GM20000 (cell line): Measurements from ENCODE around the gene SULT4A1.
"Not testable (repeated sequence)": the region's sequence is repeated elsewhere in the genome, so short reads cannot be mapped to it uniquely, and the experiment has no call there.

Source experiments
- DNase-seq: peaks from one replicate; pipeline ENCODE4 v3.0.0; 2012; ENCODE audit warnings: low spot score
- CTCF ChIP-seq: IDR thresholded peaks from 2 replicates; pipeline ENCODE4 v1.5.1; 2012; ENCODE audit warnings: mild to moderate bottlenecking, control low read depth; ENCODE audit errors: extremely low read depth, missing control alignments

The SULT4A1 gene, protein sequence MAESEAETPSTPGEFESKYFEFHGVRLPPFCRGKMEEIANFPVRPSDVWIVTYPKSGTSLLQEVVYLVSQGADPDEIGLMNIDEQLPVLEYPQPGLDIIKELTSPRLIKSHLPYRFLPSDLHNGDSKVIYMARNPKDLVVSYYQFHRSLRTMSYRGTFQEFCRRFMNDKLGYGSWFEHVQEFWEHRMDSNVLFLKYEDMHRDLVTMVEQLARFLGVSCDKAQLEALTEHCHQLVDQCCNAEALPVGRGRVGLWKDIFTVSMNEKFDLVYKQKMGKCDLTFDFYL

DNA sequence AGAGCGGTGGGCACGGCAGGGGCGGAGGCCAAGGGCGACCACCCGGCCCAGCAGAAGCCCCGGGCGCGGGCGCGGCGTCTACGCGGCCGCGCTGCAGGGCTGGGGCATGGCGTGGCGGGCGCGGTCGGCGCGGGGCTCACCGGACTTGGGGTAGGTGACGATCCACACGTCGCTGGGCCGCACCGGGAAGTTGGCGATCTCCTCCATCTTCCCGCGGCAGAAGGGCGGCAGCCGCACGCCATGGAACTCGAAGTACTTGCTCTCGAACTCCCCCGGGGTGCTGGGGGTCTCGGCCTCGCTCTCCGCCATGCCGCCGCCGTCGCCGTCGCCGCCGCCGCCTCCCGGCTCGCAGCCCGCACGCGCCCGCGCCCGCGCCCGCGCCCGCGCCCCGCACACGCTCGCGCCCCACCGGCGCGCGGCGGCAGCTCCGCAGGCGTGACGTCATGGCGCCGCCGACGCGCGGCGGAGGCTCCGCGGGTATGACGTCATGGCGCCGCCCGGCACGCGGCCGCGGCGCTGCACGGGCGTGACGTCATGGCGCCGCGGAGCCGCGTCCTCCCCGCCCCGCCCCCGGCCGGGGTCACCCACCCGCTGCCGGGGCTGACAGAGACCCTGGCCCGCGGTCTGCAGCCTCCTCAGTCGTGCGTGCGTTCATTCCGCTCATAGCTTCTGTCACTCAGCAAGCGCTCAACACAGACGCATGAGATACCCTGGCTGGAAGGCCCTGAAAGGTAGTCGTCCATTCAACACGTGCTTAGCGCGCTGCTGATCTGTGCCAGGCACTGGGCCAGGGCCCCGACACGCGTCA, at the start of gene SULT4A1:
SULT4A1 (minus strand) TSS at position 440 of the 808 bp plus-strand sequence; CDS start at position 309, 131 bp downstream.
- no peak for DNase-seq

DNA sequence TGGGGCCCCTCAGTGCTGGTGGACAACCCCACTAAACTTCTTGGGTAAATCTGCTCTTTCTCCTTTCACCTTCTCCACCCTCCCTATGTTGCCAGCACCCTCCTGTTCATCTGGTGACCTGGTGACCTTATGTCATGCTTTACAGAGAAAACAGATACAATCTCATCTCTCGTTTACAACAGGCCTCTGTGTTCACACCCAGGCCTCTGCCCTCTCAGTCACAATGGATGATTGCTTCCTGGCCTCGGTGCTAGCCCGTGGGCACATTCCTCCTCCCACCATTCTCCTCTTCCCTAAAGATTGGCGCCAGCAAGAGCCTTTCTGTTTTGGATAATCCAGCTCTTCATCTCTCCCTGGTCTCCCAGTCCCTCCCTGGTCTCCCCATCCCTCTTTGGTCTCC, 49.0 kb upstream of the SULT4A1 start:
- no peak for TF ChIP-seq CTCF
- no peak for DNase-seq

More for the DNA sequence above, at the start of gene SULT4A1:
- TF ChIP-seq CTCF = no peak

DNA sequence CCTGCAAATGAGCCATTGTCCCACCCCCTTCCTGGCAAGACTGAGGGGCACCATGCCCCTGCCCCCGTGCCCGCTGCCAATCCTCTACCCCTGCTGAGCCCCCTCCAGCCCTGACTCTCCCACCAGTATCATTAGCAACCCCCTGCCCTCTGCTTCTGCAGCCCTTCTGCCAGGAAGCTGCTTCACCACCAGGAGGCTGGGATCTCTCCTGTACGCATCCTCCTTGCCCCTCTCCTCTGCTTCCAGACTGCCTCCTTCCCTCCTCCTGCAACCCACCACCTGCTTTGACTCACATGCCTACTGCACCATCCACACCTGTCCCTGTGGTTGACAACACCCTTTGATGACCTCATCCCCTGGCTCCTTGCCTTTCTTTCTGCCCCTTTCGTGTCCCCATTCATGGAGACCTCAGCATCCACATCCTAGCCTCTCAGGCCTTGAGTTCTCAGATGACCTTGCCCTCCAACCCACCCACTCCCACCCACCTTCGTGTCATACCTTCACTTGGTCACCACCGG, 47.9 kb upstream of the SULT4A1 start:
- DNase-seq = no peak
- no peak for TF ChIP-seq CTCF

DNA sequence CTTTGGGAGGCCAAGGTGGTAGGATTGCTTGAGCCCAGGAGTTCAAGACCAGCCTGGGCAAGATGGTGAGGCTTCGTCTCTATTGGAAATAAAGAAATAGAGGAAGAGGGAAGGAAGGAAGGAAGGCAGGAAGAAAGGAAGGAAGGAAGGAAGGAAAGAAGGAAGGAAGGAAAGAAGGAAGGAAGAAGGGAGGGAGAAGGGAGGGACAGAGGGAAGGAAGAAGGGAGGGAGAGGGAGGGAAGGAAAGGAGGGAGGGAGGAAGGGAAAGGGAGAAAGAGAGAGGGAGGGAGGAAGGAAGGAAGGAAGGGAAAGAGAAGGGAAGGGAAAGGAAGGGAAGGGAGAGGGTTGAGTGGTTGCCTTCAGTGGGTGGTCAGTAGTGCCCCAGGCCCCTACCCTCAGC, 47.4 kb upstream of the SULT4A1 start:
- no peak for TF ChIP-seq CTCF
- DNase-seq = no peak

- DNase-seq = no peak
- no peak for TF ChIP-seq CTCF
These were observed 43.4 kb upstream of the SULT4A1 start for GRCh38 chr22:43905681-43906080.

GRCh38 chr22:43904412-43904811, 42.1 kb upstream of the SULT4A1 start:
- not testable (repeated sequence) for DNase-seq

DNA sequence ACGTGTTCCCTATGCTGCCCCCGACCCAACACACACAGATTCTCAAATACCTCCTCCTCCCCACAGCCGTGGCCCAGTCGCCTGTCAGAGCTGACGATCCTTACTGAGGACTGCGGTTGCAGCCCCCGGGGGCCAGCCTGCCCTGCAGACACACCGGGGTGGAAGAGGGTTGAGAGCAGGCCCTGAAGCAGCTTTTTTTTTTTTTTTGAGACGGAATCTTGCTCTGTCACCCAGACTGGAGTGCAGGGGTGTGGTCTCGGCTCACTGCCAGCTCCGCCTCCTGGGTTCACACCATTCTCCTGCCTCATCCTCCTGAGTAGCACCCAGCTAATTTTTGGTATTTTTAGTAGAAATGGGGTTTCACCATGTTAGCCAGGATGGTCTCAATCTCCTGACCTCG, 40.7 kb upstream of the SULT4A1 start:
- DNase-seq = not testable (repeated sequence)

GRCh38 chr22:43901976-43902643, 39.8 kb upstream of the SULT4A1 start:
- no peak for TF ChIP-seq CTCF
- DNase-seq = no peak
